ENCODE data around the gene FAM163A.

- TF ChIP-seq CTCF (IDR thresholded peaks at IDR 0.05 in 4 of 5, conservative IDR thresholded peaks at IDR 0.05 in 1 of 5) (no peak), POLR2A (IDR thresholded peaks at IDR 0.05) (no peak)
These were observed 77.3 kb downstream of the FAM163A start for GRCh38 chr1:179820226-179820970.
